NCI-H2029 treated with DMSO at 0.1 percent for 48 hours (cell line): ENCODE measurements around the gene HGFAC.

Experiments
- DNase-seq: peaks from one replicate; lab custom pipeline; 2025; lab: John Stamatoyannopoulos, UW

Gene HGFAC

GRCh38 chr4:3486541-3487540, 45.1 kb downstream of the HGFAC start:
- DNase-seq = no peak

- no peak for DNase-seq
Measured at GRCh38 chr4:3487861-3488260, 46.1 kb downstream of the HGFAC start.

- no peak for DNase-seq
Measured at GRCh38 chr4:3488820-3489219, 47.1 kb downstream of the HGFAC start.

GRCh38 chr4:3489451-3489962, 47.7 kb downstream of the HGFAC start:
- no peak for DNase-seq

- no peak for DNase-seq
Measured at GRCh38 chr4:3491681-3492405, 50.1 kb downstream of the HGFAC start.

GRCh38 chr4:3492741-3493719, 51.3 kb downstream of the HGFAC start:
- no peak for DNase-seq

- DNase-seq = no peak
Measured at GRCh38 chr4:3493720-3494461, 52.1 kb downstream of the HGFAC start.

GRCh38 chr4:3494462-3494871, 52.7 kb downstream of the HGFAC start:
- no peak for DNase-seq

GRCh38 chr4:3495204-3495975, 53.6 kb downstream of the HGFAC start:
- DNase-seq = no peak

GRCh38 chr4:3496021-3496420, 54.3 kb downstream of the HGFAC start:
- DNase-seq = no peak

GRCh38 chr4:3497095-3497494, 55.3 kb downstream of the HGFAC start:
- no peak for DNase-seq

- no peak for DNase-seq
Measured at GRCh38 chr4:3497523-3498389, 56.0 kb downstream of the HGFAC start.

- DNase-seq = no peak
Measured at GRCh38 chr4:3498407-3498806, 56.6 kb downstream of the HGFAC start.
